Ovary (tissue), 9 donors: ENCODE results near the gene ARHGAP18. TPM values are rescaled to one million over a fixed set of nuclear protein-coding genes. Genes with fewer than 3 reads are reported as not detected.
A peak's percentile ranks its signal among the peaks of the same experiment; 100 is the strongest.

Experiments
- DNase-seq, 5 donors: peaks; one replicate each; pipeline ENCODE4 v3.0.0-alpha.2; 2019 to 2020
- H3K27ac ChIP-seq, 2 donors: fragments of 200-600 bp; one replicate each; pipeline versions ENCODE4 v1.5.1 to v1.8.0; 2019 to 2022
- H3K27me3 ChIP-seq: fragments of 200-600 bp; one replicate; pipeline ENCODE4 v1.8.0; 2022
- H3K36me3 ChIP-seq: fragments of 200-600 bp; sonication (generic); one replicate; pipeline ENCODE4 v1.5.1; 2019
- H3K4me1 ChIP-seq: one replicate; pipeline ENCODE4 v1.8.1; 2013; ENCODE audit warnings: mild to moderate bottlenecking, moderate library complexity; ENCODE audit not compliant: insufficient read depth
- H3K4me3 ChIP-seq: fragments of 200-600 bp; sonication (generic); one replicate; pipeline ENCODE4 v1.5.1; 2017
- H3K9me3 ChIP-seq, 2 donors: fragments of 200-600 bp in 1 of 2; sonication (generic) in 1 of 2; one replicate each; pipeline versions ENCODE4 v1.5.1 to v1.8.1; 2013 to 2019; ENCODE audit warnings: mild to moderate bottlenecking in 1 of 2, moderate library complexity in 1 of 2
- EP300 ChIP-seq: sonication (generic); formaldehyde crosslinking; IDR thresholded peaks from one replicate; pipeline ENCODE4 v1.6.1; 2017; ENCODE audit warnings: antibody characterized with exemption
- POLR2A ChIP-seq: fragments of 450-650 bp; IDR thresholded peaks from one replicate; pipeline ENCODE4 v1.6.1; 2017; ENCODE audit warnings: antibody characterized with exemption, mild to moderate bottlenecking, moderate library complexity
- WGBS, 3 donors: extraction: QIAGEN DNeasy Blood & Tissue Kit in 1 of 3; methylation state at CpG; one replicate each; pipeline versions ENCODE4 v1.1.5 to v1.1.7; 2013 to 2017; 5-methylcytosine and 5-hydroxymethylcytosine counted together
- intact Hi-C, 4 donors: fragments of 100-400 bp; cut with DNase I; formaldehyde crosslinking; loops; one replicate each; pipeline versions ENCODE4 v1.11.0 to v1.15.1; 2022 to 2023
- polyA plus RNA-seq, 2 donors: library from polyadenylated mRNA; stranded (reverse); fragments of 200-250 nt in 1 of 2; fragments of 350-450 nt in 1 of 2; fragmentation: Illumina TruSeq in 1 of 2; extraction: RNeasy Lipid Tissue Mini Kit (QIAGEN cat#74804) in 1 of 2; gene quantifications; one replicate each; pipeline ENCODE4 v1.2.3, GENCODE V29; 2013 to 2014
- total RNA-seq, 7 donors: library from RNA; depleted of rRNA in 2 of 7; stranded (reverse); fragments of >200 nt in 2 of 7; fragmentation: NEBNext Ultra II Directional in 3 of 7; extraction: Animal tissue kit (Norgen Biotek cat#: 25700) in 3 of 7; gene quantifications; one replicate each; pipeline versions ENCODE4 v1.1.0 to v1.2.4, GENCODE V29; 2016 to 2023
- TF ChIP-seq, protein P1 (sequence below), 3 donors: fragments of 450-650 bp in 2 of 3; fragments of 200-600 bp in 1 of 3; IDR thresholded peaks; one replicate each; pipeline versions ENCODE4 v1.5.1 to v1.8.0; 2016 to 2022; ENCODE audit warnings: antibody characterized with exemption in 3 of 3, mild to moderate bottlenecking in 1 of 3
- donor health status: DM: no; HTN: no; CAD: no; lungs with moderate emphysema.
- donor health status: DM: no; HTN: no; CAD: no.
- donor health status: Bipolar disorder and iron deficiency.
- donor health status: DM: yes; HTN: yes; CAD: no.
- donor health status: DM: no; HTN: no; CAD: no.
- donor health status: DM: yes; HTN: yes; CAD: no.

ARHGAP18 gene
- total and polyA plus RNA-seq, 9 donors: 4.4 to 35.3 (median 9.6) TPM

DNA sequence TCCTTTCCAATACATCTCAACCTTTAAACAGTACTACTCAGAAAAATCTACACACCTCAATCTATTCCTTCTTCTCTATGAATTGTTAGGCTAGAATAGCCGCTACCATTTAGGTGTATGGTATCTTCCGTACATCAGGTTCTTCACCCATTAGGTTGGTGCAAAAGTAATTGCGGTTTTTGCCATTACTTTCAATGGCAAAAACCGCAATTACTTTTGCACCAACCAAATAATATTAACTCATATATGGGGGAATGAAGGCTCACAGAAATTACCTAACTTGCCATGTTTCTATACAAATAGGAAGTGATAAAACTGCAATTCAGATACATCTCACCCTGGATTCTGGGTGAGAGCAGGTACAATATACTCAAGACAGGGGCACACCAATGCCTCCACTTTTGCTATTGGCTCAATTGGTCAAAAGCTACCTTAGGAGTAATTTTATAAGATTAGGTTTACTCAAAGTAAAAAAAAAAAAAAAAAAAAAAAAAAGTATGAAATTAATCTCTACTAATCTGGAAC, 37.7 kb upstream of the ARHGAP18 start:
- Histone ChIP-seq H3K27ac (no peak overlapping the region), H3K9me3 (no peaks in the 10 kb centered on the region), H3K36me3 (no peaks in the 10 kb centered on the region), H3K27me3 (no peaks in the 10 kb centered on the region), H3K4me1 (peaks cover 2% of the 10 kb centered on the region), H3K4me3 (no peak overlapping the region)
- TF ChIP-seq POLR2A (no peak), EP300 (no peak)
- TF ChIP-seq, protein P1, sequence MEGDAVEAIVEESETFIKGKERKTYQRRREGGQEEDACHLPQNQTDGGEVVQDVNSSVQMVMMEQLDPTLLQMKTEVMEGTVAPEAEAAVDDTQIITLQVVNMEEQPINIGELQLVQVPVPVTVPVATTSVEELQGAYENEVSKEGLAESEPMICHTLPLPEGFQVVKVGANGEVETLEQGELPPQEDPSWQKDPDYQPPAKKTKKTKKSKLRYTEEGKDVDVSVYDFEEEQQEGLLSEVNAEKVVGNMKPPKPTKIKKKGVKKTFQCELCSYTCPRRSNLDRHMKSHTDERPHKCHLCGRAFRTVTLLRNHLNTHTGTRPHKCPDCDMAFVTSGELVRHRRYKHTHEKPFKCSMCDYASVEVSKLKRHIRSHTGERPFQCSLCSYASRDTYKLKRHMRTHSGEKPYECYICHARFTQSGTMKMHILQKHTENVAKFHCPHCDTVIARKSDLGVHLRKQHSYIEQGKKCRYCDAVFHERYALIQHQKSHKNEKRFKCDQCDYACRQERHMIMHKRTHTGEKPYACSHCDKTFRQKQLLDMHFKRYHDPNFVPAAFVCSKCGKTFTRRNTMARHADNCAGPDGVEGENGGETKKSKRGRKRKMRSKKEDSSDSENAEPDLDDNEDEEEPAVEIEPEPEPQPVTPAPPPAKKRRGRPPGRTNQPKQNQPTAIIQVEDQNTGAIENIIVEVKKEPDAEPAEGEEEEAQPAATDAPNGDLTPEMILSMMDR (IDR thresholded peaks at IDR 0.05): no peak
- intact Hi-C loops: no loop called here
- DNase-seq: no peak
- 78 to 87% (median 81%) methylated on average over 4 of the region's 4 CpGs for WGBS, 3 donors

DNA sequence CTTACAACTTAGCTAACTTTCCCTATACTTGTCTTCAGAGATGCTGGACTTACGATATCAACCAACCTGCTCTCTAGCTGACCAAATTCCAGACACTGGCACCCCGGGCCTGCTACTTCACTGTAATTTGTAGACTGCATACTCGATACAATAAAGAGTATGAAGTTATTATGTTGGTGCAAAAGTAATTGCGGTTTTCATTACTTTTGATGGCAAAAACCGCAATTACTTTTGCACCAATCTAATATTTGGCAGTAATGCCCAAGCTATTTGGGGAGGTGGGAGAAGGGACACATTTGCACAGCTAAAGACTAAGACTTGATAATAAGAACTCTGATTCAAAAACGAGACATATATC, 34.9 kb upstream of the ARHGAP18 start:
- H3K36me3 ChIP-seq: no peaks in the 10 kb centered on the region
- DNase-seq: peak in 1 of 5 donors; percentile 38
- 68 to 74% (median 73%) methylated on average over 6 of the region's 6 CpGs for WGBS, 3 donors
- H3K27me3 ChIP-seq: no peaks in the 10 kb centered on the region
- peaks cover 2% of the 10 kb centered on the region for H3K4me1 ChIP-seq
- H3K27ac ChIP-seq: peak overlapping the region in 1 of 2 donors; percentile 67
- H3K9me3 ChIP-seq: no peaks in the 10 kb centered on the region
- H3K4me3 ChIP-seq: no peak overlapping the region
- intact Hi-C loops: no loop called here
- TF ChIP-seq EP300 (no peak), POLR2A (no peak)
- TF ChIP-seq, protein P1 (IDR thresholded peaks at IDR 0.05): no peak

DNA sequence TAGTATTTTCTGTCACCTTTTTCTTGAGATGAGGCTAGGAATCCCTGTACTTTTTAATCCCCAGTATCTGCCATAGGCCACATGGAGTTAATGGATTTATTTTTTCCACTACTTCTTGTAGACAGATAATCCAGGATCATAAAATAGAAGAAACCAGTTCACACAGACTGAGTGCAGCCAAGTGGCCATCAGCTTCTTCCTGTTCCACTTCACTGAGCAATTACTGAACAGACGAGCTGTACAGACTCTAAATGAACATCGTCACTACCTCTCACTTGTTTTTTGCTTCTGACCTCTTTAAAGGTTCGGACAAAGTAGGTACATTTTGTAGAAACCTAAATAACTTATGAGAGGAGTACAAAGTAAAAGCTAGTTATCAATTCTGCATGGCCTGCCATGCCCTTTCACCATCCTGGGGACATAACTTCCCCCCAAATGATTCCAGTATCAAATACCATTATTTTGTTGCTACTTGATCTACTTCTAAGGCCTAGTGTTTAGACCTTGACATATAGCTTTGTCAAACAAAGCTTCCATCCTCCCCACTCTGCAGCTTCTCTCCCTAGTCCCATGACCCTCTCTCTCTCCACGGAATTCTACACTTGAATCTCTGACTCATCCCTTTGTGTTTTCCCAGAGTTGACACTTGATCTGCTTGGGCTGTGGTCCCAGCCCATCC, 34.4 kb upstream of the ARHGAP18 start:
- Histone ChIP-seq H3K27me3 (no peaks in the 10 kb centered on the region), H3K36me3 (no peaks in the 10 kb centered on the region), H3K27ac (peak overlapping the region in 1 of 2 donors; percentile 67), H3K4me3 (no peak overlapping the region), H3K9me3 (no peaks in the 10 kb centered on the region), H3K4me1 (peaks cover 2% of the 10 kb centered on the region)
- no peak for TF ChIP-seq EP300
- WGBS, 3 donors: 16 to 22% (median 21%) methylated on average over 4 of the region's 4 CpGs
- DNase-seq: peak in 4 of 5 donors; percentile 47 to 59 (median 52)
- intact Hi-C loops: no loop called here

DNA sequence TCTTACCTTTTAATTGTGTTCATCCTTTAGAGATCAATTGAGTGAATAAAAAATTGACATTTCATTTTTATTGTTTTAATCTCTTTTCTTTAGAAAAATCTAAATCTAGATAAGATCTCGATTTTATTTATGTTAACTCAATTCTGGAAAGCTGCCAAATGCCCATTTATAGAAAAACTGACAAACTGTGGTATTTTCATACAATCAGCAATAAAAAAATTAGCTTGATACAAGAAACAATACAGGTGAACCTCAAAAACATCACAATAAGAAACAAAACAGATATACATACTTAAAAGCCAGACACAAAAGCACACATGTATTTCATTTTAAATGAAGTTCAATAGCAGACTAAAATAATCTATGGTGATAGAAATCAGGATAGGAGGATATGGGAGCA, 30.0 kb upstream of the ARHGAP18 start:
- H3K9me3 ChIP-seq: no peaks in the 10 kb centered on the region
- intact Hi-C loops: no loop called here
- 37 to 50% (median 37%) methylated on average over 1 of the region's 1 CpG for WGBS, 3 donors
- H3K27ac ChIP-seq: no peak overlapping the region
- no peaks in the 10 kb centered on the region for H3K4me1 ChIP-seq
- H3K4me3 ChIP-seq: no peak overlapping the region
- TF ChIP-seq, protein P1 (IDR thresholded peaks at IDR 0.05): no peak
- no peak for TF ChIP-seq POLR2A
- no peaks in the 10 kb centered on the region for H3K36me3 ChIP-seq
- DNase-seq: no peak
- no peaks in the 10 kb centered on the region for H3K27me3 ChIP-seq

DNA sequence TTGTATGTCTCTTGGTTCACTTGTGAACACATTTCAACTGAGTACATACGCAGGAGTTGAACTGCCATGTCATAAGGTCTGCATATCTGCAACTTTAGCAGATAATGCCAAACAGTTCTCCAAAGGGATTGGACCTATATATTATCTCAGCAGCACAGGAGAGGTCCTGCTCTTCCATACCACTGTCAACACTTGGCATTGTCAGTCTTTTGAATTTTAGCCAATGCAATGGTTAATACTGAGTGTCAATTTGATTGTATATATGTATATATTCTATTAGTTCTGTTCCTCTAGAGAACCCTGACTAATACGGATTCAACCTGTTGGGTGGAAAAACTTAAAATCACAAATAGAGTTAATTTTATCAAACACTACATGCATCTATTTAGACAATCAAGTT, 26.1 kb upstream of the ARHGAP18 start:
- H3K4me3 ChIP-seq: no peak overlapping the region
- no peaks in the 10 kb centered on the region for H3K4me1 ChIP-seq
- intact Hi-C loops: loop anchor here in 1 of 4 donors (10.0 kb wide), 1 partner anchor 111 kb away; no protein-coding TSS in a partner anchor
- no peaks in the 10 kb centered on the region for H3K27me3 ChIP-seq
- H3K9me3 ChIP-seq: no peaks in the 10 kb centered on the region
- no peak for TF ChIP-seq EP300
- TF ChIP-seq, protein P1 (IDR thresholded peaks at IDR 0.05): no peak
- TF ChIP-seq POLR2A: no peak
- DNase-seq: no peak
- 93 to 95% (median 95%) methylated on average over 2 of the region's 2 CpGs for WGBS, 3 donors
- H3K27ac ChIP-seq: no peak overlapping the region
- H3K36me3 ChIP-seq: no peaks in the 10 kb centered on the region
